GM18508 (cell line): ENCODE measurements around the gene VAV3.
A peak's percentile ranks its signal among the peaks of the same experiment; 100 is the strongest.

Experiments
- ATAC-seq: cut with Tn5 transposase; IDR thresholded peaks from one replicate; pipeline ENCODE4 v1.9.1; 2021; ENCODE audit warnings: moderate number of reproducible peaks; ENCODE audit not compliant: insufficient read depth, unreplicated experiment

Gene VAV3

GRCh38 chr1:107551456-107551855 is 413.5 kb downstream of the VAV3 start:
- ATAC-seq: no peak

- ATAC-seq: no peak
These were observed 414.6 kb downstream of the VAV3 start for GRCh38 chr1:107550358-107550757.

- ATAC-seq: no peak
These were observed 415.7 kb downstream of the VAV3 start for GRCh38 chr1:107549152-107549810.

GRCh38 chr1:107548276-107548675 is 416.7 kb downstream of the VAV3 start:
- ATAC-seq: no peak

GRCh38 chr1:107547363-107548155 is 417.4 kb downstream of the VAV3 start:
- ATAC-seq: no peak

GRCh38 chr1:107546576-107546975 is 418.4 kb downstream of the VAV3 start:
- no peak for ATAC-seq

- no peak for ATAC-seq
These were observed 419.1 kb downstream of the VAV3 start for GRCh38 chr1:107545879-107546278.

- ATAC-seq: no peak
These were observed 419.9 kb downstream of the VAV3 start for GRCh38 chr1:107545056-107545577.

GRCh38 chr1:107544285-107544684 is 420.7 kb downstream of the VAV3 start:
- no peak for ATAC-seq

- ATAC-seq: no peak
These were observed 423.6 kb downstream of the VAV3 start for GRCh38 chr1:107541412-107541811.

GRCh38 chr1:107538502-107538901 is 426.5 kb downstream of the VAV3 start:
- no peak for ATAC-seq

- ATAC-seq: no peak
These were observed 428.7 kb downstream of the VAV3 start for GRCh38 chr1:107536266-107536665.

- no peak for ATAC-seq
These were observed 429.9 kb downstream of the VAV3 start for GRCh38 chr1:107535091-107535490.

GRCh38 chr1:107534632-107535031 is 430.3 kb downstream of the VAV3 start:
- ATAC-seq: no peak

GRCh38 chr1:107533436-107533835 is 431.5 kb downstream of the VAV3 start:
- ATAC-seq: no peak

- ATAC-seq: no peak
These were observed 432.7 kb downstream of the VAV3 start for GRCh38 chr1:107532318-107532717.

- ATAC-seq: no peak
These were observed 433.7 kb downstream of the VAV3 start for GRCh38 chr1:107531065-107531908.

GRCh38 chr1:107530543-107530942 is 434.4 kb downstream of the VAV3 start:
- ATAC-seq: no peak

- peak; percentile 93 for ATAC-seq
These were observed 435.4 kb downstream of the VAV3 start for GRCh38 chr1:107529511-107530149.

GRCh38 chr1:107526524-107527198 is 438.3 kb downstream of the VAV3 start:
- no peak for ATAC-seq
